Hematopoietic multipotent progenitor cell treated with erythropoietin and hydrocortisone succinate and interleukin-3 and kit ligand, for 4 days (in vitro differentiated cells): ENCODE data around the gene AMPD3.

Source experiments
- DNase-seq: peaks from one replicate; pipeline ENCODE4 v3.0.0-alpha.2; 2015

Gene AMPD3

DNA sequence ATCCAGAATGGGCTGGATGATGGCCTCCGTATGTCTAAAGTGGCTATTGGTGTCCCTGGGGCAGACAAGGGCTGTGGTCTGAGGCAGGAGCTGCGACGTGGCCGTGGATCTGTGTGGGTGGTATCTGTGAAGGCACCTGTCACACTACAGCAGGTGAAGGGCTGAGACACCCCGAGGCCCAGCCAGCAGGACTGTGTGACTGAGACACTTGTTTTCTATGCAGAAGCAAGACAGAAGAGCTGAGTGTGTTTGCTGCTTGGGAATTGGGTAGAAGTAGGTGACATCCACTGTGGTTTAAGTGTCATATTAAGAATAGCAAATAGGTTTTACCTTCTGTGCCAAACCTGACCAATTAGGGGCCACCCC, 35.0 kb downstream of the AMPD3 start:
- DNase-seq: no peak

DNA sequence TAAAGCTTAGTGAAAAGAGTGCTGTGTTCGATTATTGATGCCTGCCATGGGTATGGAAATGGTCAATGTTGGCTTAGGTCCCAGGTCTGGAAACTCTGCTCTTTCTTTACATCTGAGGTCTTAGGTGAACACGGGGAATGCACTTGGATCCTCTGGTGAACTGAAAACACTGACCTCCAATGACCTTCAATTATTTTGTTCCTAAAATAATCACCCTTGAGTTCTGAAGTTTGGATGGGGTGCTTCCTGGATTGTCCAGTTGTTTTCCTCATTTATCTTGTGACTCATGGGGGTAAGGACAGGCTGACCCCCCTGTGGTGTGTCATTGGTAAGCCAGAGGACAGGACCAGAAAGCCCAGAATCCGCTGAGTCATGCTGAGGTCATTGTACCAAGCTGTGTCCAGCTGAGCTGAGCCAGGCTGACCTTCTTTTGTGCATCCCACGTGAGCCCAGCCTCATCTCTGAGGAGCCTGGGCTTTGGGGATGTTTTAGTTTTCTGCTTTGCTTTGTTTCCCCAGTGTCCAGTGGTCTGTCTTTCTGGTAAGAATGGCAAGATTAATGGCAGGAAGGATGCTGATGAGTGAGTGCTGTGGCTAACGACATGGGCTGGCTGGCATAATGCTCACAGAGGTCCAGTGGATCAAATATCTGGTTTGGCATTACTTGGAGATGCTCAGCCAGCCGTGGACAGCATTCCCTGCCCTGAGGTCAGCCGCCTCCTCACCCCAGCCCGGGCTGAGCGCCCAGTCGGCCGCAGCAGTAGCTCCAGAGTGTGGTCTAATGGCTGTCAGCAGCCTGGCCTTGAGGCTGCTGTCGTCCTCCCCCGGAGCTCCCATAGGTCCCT, 35.6 kb downstream of the AMPD3 start:
- no peak for DNase-seq

DNA sequence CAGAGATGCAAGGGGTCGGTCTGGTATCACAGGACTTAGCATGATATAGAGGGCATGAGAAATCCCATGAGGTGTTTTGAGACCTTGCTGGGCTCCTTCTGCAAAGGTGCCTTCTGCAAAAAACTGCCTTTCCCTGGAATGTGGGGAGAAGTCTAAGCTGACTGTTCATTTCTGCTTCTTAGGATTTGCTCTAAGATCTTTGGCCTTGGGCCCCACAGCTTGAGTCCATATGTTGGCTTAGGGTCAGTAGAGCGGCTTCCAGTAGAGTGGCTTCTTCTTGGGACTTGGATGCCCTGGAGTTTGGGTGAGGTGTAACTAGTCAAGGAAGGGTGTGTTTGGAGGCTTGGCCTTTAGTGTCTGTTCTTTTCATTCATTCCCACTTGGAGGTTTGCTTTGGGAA, 37.0 kb downstream of the AMPD3 start:
- DNase-seq: no peak

DNA sequence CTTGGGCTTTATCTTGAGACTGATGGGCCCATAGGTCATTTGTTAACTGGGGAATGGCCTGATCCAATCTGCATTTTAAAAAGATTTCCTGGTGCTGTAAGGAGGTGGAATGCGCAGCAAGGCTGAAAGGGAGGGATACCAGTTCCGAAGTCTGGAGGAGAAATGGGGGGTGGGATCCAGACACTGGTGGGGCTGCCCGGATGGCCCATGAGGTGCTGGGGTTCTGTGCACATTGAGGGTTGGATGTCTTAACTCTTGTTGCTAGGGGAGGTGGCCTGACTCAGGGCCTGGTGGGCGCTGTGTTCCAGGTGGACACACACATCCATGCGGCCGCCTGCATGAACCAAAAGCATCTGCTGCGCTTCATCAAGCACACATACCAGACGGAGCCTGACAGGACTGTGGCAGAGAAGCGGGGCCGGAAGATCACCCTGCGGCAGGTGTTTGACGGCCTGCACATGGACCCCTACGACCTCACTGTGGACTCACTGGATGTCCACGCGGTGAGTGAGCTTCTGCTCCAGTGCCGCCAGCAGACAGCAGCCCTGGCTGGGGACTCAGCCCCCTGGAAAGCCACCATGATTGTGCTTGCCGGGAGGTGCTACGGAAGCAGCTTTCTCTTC, 38.1 kb downstream of the AMPD3 start:
- DNase-seq: no peak

DNA sequence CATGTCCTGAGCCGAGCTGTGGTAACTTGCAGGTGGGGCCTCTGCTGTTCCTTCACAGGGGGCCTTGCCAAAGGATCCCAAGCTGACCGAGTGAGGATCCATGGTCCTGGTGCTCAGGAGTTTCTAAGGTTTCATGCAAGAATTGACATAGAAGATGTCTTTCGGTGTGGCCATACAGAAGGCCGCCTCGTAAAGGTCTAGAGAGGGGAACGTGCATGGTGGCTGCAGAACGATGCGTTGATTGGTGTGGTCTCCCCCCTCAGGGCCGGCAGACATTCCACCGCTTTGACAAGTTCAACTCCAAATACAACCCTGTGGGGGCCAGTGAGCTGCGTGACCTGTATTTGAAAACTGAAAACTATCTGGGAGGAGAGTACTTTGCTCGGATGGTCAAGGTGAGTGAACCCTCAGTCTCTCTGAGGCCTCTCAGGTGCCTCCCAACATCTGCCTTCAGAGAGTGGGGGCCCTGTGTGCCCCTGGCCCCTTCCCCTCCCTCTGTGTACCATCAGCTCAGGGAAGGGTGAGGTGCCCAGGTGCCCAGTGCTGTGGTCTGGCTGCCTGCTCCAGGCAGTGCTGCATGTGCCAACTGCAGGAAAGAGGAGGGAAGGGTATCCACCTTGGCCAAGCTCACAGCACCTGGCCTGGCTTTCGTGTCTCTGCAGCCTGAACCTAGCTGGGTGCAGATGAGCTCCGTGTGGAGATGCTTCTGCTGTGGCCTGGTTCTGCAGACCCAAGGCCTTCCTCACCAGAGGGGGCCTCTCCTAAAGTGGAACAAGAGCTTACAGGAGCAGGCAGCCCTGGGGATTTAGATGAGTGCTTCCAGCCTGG, 39.8 kb downstream of the AMPD3 start:
- DNase-seq: no peak

DNA sequence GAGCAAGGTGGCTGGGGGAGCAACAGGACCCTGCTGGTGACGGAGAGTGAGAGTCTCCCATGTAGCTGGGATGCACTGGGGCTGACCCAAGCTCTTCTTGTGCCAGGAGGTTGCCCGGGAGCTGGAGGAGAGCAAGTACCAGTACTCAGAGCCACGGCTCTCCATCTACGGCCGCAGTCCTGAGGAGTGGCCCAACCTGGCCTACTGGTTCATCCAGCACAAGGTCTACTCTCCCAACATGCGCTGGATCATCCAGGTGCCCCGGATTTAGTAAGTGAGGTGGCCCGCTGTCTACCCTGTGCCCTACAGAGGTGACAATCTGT, 40.4 kb downstream of the AMPD3 start:
- no peak for DNase-seq

DNA sequence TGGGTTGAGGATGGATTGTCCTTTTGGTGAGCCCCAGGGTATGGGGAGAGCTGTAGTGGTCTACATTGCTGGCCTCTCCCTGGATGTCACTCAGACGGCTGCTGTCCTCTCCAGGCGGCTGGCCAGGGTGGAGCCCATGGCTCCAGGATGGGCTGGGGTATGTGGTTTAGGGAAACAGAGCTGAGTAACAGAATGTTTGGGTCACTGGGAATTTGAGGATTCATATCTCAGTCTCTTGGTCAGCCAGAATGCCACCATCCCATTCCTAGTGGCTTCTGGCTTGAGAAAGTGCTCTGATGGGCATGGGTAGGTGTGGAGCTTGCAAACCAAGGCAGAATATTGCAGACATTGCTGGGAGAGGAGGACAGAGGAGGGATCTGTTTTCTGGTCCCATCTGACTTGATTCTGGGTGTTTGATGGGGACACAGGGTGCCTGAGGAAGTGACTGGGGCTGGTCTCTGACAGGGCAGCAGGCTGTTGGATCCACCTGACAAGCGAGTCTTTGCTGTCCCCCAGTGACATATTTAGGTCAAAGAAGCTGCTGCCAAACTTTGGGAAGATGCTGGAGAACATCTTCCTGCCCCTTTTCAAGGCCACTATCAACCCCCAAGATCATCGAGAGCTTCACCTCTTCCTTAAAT, 41.4 kb downstream of the AMPD3 start:
- no peak for DNase-seq

DNA sequence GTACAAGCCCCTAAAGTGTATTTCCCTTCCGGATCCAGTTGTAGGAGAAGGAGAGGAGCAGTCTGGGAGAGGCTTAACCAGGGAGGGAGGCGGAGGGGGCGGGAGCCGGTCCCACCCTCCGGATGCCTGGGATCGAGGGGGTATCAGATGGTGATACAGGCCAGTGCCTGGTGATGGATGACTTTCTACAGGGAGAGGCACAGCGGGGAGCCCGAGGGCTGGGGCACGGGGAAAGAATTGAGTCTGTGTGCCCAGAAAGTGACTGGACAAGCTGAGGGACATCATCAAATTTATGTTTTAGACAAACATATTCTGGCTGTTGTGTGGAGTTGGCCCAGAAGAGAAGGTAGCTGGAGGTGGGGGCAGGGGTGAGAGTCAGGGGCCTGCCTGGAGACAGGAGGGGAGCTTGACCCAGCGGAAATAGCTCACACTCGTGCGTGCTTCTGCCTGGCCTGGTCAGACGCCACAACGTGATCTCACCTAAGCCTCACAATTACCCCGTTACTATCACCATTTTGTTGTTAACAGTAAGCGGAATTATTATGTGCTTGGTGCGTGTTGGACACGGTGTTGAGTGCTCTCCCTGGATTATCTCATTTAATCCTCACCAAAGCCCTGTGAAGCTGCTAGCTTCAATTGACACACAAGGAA, 42.4 kb downstream of the AMPD3 start:
- no peak for DNase-seq

DNA sequence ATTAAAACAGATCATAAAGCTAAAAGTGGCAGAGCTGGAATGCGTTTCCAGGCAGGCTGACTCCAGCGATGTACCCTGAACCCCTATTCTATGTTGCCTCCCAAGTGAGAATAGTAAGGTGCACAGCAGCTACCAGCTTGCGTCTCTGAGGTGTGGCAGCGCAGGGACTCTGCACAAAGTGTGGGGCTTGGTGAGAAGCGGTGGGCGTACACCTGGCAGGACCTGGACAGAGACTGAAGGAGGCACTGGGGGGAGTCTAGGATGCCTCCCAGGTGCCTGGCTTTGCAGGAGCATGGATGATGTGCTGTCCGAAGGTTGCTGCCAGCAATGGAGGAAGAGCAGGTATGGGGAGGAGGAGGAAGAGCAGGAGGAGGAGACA, 42.9 kb downstream of the AMPD3 start:
- no peak for DNase-seq

DNA sequence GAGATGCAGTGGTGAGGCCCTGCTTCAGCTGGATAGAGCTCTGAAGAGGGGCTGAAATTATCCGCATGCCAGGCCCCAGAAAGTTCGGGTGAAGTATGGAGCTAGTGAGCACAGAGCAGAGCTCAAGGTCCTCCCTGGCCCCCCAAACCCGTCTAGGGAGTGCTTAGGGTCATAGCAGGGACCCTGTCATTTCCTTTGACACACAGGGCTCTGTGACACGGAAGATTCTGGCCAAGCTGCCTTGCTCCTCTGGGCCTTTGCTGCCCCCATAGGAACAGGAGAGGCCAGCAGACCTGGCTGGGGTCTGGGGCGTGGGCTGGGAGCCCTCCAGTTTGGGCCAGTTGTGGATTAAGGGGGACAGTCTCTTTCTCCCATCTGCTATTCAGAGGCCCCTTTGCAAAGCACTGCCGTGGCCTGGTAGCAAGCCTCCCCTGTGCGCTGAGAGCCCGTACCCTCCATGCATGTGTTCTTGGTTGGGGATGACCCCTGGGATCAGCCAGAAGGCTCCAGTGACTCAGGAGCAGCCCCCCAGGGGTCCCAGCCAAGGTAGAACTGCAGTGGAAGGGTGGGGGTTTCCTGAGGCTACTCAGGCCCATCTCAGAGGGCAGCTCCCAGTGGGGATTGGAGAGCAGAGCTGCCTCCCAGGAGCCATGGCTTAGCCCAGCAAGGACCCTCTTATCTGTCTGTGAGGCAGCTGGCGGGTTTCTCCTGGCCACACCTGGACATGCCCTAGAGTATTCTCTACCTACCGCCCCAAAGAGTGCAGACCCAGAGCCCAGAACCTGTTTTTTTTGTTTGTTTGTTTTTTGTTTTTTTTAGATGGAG, 43.6 kb downstream of the AMPD3 start:
- DNase-seq: no peak

DNA sequence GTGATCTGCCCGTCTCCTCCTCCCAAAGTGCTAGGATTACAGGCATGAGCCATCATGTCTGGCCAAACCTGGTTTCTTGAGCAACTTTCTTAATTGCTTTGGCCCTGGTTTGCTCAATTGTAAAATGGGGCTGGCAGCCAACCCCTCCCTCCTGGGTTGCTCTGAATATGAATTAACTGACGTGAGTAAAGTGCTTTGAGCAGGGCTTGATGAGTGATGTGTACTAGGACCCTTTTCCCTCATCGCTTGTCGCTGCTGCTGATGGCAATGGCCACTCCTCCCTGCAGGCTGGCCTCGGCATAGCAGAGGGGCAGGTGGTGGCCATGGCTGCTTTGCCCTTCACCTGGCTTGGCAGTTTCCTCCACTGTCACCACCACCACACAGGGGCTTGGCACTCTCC, 44.4 kb downstream of the AMPD3 start:
- DNase-seq: no peak

DNA sequence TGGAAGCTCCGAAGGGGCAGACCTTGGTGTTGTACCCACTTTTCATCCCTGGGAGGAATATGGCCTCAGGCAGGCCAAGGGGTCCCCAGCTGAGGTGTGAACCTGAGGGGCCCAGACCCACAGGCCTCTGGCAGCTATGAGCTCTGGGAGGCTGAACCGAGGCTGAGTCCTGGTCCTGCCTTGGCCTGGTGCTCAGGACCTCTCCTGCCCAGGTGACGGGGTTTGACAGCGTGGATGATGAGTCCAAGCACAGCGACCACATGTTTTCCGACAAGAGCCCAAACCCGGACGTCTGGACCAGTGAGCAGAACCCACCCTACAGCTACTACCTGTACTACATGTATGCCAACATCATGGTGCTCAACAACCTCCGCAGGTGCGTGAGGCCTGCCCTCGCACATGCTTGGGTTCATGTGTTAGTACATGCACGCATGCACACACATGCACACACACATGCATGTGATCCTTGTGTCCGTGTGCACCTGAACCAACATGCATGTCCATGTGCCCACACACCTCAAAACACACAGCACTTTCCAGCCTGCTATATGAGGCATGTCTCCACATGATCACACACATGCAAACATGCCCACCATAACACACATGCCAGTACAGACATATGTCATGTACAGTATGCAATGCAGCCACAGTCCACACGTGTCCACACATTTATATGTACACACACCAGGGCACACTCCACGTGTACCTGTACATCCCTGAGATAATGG, 45.0 kb downstream of the AMPD3 start:
- DNase-seq: no peak

DNA sequence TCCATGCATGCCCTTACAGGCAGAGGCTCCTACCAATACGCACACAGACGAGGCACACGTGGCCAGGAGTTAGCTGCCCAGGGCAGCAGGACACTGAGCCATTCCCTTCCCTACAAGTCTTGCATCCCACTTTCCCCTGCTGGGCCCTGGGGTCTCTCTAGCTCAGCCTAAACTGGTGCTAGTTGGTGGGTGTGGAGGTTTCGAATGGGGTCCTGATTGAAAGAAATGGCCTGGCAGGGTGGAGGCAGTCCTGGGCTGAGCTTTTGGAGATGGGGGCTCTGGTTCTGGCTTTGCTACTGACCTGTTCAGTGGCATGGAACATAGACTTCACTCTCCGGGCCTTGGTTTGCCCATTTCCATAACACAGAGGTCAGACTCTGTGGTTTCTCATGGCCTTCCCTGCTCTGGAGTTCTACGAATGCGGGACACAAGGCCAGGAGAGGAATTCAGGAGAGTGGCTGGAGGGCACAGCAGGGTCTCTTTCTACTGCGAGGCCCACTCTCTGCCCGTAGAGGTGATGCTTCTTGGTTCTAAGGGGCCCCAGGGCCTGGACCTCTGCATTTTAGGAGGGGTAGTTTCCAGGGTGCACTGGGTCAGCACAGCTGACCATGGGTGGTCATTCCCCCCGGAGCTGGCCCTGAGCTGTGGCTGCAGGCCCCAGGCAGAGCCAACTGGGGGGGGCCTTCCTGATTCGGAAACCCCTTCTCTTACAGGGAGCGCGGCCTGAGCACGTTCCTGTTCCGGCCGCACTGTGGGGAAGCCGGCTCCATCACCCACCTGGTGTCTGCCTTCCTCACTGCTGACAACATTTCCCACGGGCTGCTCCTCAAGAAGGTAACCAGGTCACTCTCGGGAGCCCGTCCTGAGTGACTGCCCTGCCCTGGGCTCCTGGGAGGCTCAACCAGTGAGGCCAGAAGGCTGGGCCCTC, 46.0 kb downstream of the AMPD3 start:
- DNase-seq: no peak

DNA sequence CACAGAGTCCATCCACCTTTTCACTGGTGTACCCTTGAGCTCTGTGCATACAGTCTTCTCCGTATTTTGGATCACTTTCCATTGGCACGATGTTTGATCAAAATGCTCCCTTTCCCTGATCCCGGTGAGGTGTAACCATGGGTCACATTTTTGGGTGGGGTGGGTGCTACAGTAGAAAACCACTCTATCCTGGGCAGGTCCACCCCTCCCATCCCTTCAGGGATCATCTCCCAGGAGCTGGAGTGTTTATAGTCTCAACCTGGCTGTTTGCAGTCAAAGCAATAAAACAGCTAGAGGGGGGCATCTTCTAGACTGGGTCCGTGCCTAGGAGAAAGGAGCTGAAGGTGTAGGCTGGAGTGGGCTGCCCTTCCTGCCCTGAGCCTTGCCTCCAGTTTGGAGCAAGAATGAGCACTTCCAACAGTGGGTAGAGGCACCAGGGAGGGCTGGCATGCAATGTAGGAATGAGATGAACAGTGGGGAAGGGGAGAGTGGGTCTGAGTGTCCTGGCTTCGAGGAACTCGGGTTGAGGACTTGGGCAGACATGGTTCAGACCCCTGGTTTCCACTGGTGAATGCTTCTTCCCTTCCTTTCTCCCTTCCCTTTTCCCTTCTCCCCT, 47.1 kb downstream of the AMPD3 start:
- DNase-seq: no peak

DNA sequence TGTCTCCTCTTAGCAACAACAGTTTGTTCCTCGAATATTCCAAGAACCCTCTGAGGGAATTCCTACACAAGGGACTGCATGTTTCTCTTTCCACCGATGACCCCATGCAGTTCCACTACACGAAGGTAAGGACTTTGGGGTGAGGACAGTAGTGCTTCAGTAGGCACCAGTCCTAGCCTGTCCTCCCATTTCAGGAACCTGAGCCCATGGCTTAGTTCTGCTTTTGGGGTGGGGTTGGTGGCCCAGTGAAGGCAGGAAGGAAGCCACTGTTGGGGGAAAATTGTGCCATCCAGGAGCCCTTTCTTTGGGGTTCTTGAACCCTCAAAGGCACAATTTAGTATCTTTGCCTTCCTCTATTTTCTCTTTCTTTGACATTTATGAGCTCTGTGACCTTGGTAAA, 47.7 kb downstream of the AMPD3 start:
- peak; percentile 37 for DNase-seq

DNA sequence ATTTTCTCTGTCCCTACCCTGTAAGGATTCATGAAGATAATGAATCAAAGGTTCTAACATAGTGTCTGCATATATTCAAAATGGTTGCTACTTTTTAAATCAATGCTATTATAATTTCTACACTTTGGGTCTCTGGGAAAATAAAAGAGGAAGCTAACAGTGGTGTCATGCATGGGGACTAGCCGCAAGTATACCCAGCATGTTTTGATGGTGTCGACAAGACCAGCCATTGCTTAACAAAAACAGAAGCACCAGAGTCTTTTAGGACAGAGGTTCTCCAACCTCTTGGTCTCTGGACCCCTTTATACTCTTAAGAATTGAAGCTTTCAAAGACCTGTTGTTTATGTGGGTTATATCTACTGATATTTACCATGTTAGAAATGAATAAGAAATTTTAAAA, 48.2 kb downstream of the AMPD3 start:
- DNase-seq: peak; percentile 75

DNA sequence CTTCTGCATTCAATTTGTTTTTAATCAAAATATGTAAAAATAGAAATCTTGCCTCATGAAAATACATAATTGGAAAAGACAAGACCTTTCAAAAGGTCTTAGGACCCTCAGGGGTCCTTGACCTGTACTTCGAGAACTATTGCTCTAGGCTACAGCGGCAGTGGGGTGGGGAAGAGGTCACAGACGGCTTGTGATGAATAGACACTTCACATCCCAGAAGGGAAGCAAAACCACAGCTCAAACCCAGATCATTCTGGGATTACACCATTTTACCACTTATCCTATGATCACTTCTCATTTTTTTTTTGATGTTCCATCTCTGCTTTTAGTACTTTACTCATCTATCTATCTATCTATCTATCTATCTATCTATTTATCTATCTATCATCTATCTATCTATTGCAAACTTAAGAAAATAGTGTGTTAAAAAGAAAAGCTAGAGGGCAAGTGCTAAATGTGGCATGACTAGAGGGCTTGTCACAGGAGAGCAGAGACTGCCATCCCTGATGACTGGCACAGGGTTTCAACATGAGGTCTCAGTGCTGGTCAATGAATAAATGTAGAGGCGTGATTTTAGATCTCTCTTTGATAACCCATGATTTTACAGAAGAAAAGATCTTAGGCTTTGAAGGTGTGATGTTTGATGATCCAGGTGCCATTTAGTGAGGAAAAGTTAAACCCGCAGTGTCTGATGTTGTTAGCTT, 48.9 kb downstream of the AMPD3 start:
- DNase-seq: peak; percentile 12

DNA sequence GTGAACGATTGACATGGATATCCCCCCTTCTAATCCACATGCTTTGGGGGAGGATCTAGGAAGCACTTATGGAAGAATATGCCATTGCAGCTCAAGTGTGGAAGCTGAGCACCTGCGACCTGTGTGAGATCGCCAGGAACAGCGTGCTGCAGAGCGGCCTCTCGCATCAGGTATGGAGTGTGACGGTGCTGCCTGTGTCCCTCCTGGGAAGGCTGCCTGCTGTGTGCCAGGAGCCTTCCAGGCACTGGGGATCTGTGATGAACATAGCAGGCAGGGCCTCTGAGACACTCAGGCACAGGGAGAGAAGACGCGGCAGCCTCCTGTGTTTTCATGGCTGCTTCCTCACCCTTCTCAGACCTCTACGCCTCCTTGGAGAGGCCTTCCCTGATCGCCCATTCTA, 49.4 kb downstream of the AMPD3 start:
- DNase-seq: no peak
